NCI-H748 treated with DMSO at 0.1 percent for 48 hours (cell line): Measurements from ENCODE around the gene MIER2.
A peak's percentile ranks its signal among the peaks of the same experiment; 100 is the strongest.

Experiments
- DNase-seq: peaks from one replicate; lab custom pipeline; 2025; lab: John Stamatoyannopoulos, UW

MIER2 gene

GRCh38 chr19:307793-308420 is 36.7 kb downstream of the MIER2 start:
- no peak for DNase-seq

GRCh38 chr19:307111-307531 is 37.5 kb downstream of the MIER2 start:
- no peak for DNase-seq

GRCh38 chr19:306151-306900 is 38.3 kb downstream of the MIER2 start:
- no peak for DNase-seq

GRCh38 chr19:305240-306150 is 39.1 kb downstream of the MIER2 start:
- DNase-seq: no peak

- DNase-seq: no peak
These were observed 47.9 kb downstream of the MIER2 start for GRCh38 chr19:296476-297225.

DNA sequence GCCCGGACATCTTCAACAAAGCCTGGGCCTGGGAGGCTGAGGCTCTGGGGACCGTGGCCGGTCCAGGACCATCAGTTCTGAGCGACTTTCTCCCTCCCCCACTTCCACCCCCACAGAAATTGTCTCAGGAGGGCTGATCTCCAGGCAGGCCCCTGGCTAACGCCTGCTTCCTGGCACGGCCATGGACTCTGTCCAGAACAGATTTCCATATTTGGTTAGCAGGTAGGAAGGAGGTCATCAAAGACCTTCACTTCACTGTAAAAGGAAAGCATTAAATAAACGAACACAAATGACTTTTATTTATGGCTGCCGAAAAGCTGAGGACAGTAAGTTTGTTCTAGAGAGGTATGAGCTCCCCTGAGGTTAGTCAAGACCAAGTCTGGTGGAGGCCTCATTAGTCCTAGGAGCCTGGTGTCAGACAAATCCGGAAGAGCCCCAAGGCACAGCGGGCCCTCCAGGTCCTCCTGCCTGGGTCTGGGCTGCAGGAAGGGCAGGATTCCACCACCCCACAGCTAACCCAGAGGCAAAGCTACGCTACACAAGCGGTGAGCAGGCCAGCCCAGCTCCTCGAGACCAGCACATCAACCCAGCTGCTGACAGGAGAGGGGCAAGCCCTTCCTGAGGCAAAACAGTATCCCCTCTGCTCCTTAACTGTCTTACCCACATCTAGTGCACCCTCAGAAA is 48.8 kb downstream of the MIER2 start:
- DNase-seq: no peak

GRCh38 chr19:294946-295686 is 49.5 kb downstream of the MIER2 start:
- DNase-seq: peak; percentile 10

GRCh38 chr19:294341-294945 is 50.2 kb downstream of the MIER2 start:
- no peak for DNase-seq

- DNase-seq: no peak
These were observed 51.0 kb downstream of the MIER2 start for GRCh38 chr19:293436-294110.

DNA sequence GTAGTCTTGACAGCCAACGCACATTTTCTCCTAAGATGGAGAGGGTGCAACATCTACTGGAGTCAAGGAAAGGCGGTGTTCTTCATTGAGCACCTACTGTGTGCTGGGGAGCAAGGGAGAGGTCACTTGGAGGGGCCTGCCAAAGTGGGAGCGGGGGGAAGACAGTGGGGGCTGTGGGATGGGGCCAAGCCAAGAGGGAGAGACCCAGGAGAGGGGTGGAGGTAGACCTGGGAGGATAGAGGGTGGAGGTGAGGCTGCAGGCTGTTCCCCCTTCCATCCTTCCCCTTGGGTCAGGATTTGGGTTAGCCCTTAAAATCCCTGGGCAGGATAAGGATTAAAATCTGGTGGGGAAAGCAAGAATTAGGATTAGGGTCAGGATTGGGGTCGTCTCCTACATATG is 51.6 kb downstream of the MIER2 start:
- DNase-seq: no peak

DNA sequence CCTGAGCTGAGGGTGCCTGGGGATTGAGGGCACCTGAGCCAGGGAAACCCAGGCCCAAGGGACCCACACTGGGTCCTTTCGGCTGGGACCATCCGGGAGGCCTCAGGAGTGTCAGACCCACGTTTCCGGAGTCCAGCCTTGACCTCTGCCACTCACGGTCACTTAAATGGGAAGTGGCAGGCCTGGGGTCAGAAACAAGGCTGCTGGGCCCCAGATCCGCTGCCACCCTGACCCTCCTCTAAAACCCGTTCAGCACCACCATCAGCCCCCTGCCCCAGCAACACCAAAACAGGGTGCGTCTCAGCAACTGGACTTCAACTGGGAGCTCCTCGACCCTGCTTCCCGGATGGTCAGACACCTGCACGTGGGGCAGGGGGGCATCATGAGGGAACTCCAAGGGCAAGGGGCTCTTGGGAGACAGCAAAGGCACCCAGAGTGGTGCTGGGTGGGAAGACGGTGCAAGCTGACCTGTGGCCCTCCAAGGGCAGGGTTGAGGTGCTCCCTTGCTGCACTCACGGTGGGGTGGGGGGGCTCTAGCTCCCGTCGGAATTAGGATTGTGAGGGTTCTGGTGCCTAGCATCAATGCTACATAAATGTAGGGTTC is 52.2 kb downstream of the MIER2 start:
- DNase-seq: no peak

- DNase-seq: no peak
These were observed 52.9 kb downstream of the MIER2 start for GRCh38 chr19:291561-292280.

DNA sequence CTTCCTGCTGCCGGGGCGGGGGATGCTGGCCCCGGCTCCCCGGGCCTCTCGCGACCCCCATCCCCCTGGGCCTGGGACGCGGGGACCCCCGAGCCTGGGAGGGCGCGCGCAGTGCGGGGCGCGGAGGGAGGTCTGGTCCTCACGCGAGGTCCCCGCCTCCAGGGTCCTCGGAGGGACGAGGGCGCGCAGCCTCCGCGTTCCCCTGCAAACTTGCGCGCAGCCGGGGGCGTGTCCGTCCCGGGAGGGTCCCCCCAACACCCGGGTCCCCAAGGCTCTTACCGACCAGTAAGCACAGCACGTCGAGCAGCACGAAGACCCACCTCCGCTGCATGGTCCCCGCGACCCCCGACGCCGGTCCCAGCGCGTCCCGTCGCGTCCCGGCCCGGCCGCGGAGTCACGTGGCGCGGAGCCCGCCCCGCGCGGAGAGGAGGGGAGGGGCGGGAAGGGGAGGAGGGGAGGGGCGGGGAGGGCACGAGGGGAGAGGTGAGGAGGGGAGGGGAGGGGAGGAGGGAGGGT is 53.5 kb downstream of the MIER2 start, which contains the start of gene PLPP2:
Gene PLPP2 (minus strand): TSS at position 398 of the 516 bp plus-strand sequence. CDS start 67 bp downstream, at position 331.
- DNase-seq: no peak

- DNase-seq: peak; percentile 59
These were observed 54.1 kb downstream of the MIER2 start for GRCh38 chr19:290372-291005.

- peak; percentile 59 for DNase-seq
These were observed 54.8 kb downstream of the MIER2 start for GRCh38 chr19:289651-290371.

GRCh38 chr19:288911-289310 is 55.7 kb downstream of the MIER2 start:
- DNase-seq: no peak

DNA sequence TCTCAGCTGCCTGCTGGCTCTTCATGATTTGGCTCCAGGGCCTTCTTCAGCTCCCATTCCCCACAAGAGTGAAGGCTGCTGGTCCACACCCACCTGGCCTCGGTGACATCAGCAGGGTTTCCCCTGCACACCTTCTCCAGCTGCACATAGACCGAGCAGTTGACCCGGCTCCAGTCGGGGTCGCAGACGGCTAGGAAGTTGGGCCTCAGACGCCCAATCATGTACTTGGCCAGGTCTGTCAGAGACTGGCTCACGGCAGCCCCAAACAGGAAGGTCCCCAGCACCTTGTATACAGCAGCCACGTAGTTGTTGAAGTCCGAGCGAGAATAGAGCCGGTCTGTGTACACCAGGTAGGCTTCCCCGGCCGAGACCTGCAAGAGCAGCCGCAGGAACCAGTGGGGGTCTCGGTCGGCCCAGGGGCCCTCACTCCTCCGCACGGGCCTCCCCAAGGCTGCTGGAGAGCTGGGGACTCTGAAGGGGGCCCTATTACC is 57.2 kb downstream of the MIER2 start:
- DNase-seq: no peak
